Cardiac fibroblast (primary cell): ENCODE data around the gene KRTAP1-4.
"Not testable (repeated sequence)": the region's sequence is repeated elsewhere in the genome, so short reads cannot be mapped to it uniquely, and the experiment has no call there.

Source experiments
- DNase-seq, 2 donors: peaks; one replicate each; pipeline versions ENCODE4 v3.0.0 to v3.0.0-alpha.2; 2010; ENCODE audit warnings: low read depth in 2 of 2
- H3K4me3 ChIP-seq, 2 donors: replicated peaks in 1 of 2; 1 replicate in 1 of 2; 2 replicates in 1 of 2; pipeline ENCODE4 v1.5.1; 2011; ENCODE audit warnings: low read depth in 2 of 2, low read length in 2 of 2, mild to moderate bottlenecking in 2 of 2, moderate library complexity in 1 of 2
- TF ChIP-seq, protein P1 (sequence below): IDR thresholded peaks from one replicate; pipeline ENCODE4 v1.5.1; 2011; ENCODE audit warnings: low read depth, mild to moderate bottlenecking, low read length, inconsistent platforms

KRTAP1-4 gene

DNA sequence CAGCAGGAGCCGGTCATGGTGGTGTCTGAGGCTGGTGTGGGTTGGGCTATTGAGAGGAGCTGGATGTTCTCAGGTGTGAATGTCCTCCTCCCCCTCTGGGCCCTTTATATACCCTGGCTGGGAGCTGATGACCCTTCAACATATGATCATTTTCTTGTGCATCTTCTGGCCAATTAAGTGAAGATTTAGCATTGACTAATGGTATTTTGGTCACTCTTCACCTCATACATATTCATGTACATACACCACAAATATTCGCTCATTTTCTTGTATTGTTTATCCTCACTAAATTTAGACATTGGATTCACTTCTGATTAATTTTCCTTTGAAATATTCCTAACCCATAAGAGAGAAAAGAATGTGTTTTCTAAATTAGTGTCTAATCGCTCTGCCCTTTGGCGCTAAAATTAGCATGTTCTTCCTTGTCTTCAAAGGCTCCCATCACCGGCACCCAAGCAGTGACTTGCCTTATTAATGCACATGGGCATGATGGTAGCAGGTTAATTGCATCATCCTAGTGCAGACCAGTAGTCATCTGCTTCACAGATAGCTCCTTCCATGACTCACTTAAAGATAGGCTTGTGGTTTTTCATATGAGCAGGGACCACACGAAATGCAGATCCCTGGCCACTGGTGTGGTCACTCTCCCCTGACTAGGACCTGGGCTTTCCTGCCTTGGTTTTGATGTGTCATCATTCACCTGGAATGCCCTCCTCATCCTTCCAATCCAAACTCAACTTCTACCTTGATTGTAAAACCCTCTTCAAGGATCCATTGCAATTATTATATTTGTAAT, 36.0 kb upstream of the KRTAP1-4 start, which contains the start of gene KRTAP2-4:
Gene KRTAP2-4, minus strand, starts transcription at position 51 of the 796 bp plus-strand sequence. Its CDS starts 34 bp downstream, at position 17.
- DNase-seq: peak; percentile 26 to 86
- TF ChIP-seq, protein P1, sequence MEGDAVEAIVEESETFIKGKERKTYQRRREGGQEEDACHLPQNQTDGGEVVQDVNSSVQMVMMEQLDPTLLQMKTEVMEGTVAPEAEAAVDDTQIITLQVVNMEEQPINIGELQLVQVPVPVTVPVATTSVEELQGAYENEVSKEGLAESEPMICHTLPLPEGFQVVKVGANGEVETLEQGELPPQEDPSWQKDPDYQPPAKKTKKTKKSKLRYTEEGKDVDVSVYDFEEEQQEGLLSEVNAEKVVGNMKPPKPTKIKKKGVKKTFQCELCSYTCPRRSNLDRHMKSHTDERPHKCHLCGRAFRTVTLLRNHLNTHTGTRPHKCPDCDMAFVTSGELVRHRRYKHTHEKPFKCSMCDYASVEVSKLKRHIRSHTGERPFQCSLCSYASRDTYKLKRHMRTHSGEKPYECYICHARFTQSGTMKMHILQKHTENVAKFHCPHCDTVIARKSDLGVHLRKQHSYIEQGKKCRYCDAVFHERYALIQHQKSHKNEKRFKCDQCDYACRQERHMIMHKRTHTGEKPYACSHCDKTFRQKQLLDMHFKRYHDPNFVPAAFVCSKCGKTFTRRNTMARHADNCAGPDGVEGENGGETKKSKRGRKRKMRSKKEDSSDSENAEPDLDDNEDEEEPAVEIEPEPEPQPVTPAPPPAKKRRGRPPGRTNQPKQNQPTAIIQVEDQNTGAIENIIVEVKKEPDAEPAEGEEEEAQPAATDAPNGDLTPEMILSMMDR: no peak
- H3K4me3 ChIP-seq: no peak within 1 kb of the TSS

DNA sequence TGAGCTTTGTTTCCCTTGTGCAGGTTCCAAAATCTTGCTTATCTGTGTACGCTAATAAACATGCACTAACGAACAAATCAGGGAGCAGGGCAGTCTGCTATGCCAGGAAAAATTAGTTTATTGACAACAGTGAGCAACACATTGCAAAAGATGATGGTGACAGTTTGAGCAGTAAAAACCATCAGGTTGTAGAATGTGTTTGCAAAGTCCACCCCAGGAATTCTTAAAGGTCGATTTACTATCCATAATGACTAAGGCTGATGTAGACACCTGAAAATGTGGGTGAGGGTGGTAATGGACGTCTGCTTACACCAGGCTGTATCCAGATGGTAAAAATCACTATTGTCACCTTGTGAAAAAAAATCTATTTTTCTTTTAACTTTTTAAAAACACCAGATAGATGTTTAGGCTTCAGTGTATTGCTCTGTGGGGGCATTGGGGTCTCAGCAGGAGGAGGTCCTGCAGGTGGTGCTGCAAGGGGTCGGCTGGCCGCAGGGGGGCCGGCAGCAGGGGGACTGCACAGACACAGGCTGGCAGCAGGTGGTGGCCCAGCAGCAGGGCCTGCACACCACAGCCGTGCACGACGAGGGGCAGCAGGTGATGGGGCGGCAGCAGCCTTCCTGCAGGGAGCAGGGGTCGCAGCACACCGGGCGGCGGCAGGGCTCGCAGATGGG, 35.2 kb upstream of the KRTAP1-4 start:
- not testable (repeated sequence) for H3K4me3 ChIP-seq

DNA sequence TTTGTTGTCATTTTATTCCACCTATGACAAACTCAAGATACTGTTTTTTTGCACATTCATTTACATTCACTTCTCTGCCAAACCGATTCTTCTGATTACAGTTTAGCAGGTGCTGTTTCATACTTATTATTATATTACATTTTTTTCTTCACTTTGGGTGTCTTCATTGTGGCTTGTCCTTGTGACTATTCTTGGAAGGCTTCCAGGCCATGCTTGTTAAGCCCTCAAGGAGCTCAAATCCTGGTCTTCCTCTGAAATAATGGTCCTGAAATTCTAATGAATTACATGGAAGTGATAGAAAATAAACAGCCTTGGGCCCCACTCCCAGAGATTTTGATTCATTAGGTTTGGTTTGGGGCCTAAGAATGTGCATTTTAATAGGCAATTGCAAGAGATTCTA, 34.3 kb upstream of the KRTAP1-4 start:
- H3K4me3 ChIP-seq: no peak overlapping the region
- TF ChIP-seq, protein P1: no peak
- no peak for DNase-seq

More for the DNA sequence above, 35.2 kb upstream of the KRTAP1-4 start:
- not testable (repeated sequence) for DNase-seq

DNA sequence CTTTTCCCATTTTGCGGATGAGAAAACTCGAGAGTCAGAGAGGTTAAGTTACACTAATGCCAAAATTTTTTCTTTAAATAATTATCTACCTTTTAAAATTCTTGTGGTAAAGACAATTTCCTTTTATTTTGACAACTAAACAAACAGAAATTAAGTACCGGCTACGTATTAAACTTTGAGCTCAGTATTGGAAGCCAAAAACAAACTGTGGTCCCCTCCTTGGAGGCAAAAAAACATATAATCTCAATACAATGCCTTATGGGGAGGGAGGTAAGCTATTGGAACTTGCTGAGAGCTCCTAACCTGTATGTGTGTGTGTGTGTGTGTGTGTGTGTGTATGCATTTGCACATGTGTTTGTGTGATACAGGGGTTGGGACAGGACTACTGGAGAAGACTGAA, 33.5 kb upstream of the KRTAP1-4 start:
- TF ChIP-seq, protein P1: no peak
- DNase-seq: no peak
- no peak overlapping the region for H3K4me3 ChIP-seq

DNA sequence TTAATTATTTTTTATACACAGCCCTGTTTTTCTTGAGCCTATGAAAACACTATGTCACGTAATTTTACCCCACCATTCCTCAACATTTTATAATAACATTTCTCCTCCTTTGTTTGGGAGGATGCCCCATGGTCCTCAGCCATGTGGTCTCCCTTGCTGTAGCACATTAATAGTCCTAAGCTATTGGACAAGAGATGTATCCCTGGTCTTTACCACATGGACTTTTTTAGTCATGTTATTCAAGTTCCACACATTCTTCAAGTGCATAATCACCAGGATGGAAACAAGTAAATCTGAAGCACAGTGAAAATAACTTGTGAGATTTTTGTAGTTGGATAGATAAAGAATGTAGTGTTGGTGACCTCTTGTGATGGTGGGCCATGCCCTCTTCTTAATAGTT, 32.0 kb upstream of the KRTAP1-4 start:
- DNase-seq: peak; percentile 46 to 88
- TF ChIP-seq, protein P1: no peak
- no peak overlapping the region for H3K4me3 ChIP-seq

DNA sequence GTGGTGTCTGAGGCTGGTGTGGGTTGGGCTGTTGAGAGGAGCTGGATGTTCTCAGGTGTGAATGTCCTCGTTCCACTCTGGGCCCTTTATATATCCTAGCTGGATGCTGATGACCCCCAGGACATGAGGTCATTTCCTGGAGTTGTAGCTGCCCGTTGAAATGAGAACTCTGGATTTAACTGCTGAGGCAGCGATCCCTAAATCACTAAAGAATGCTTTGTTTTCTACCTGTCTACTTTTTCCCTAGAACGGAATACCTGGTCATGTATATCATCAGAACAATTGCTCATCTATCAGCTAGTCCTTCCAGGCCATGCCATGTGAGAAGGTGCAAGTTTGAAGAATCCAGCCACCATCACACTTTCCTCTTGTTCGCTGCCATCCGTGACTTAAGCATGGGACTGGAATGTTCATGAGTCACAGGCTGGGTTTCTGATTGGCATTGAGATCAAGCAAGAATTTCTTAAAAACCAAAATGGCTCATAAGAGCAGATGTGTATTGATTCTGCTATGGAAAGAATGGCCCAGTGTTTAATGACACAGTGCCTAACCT, 30.1 kb upstream of the KRTAP1-4 start, which contains the start of gene KRTAP2-3:
Gene KRTAP2-3, minus strand, starts transcription at position 63 of the 553 bp plus-strand sequence. CDS start 64 bp downstream, outside the sequence.
- no peak within 1 kb of the TSS for H3K4me3 ChIP-seq
- TF ChIP-seq, protein P1: no peak
- peak; percentile 43 to 91 for DNase-seq

DNA sequence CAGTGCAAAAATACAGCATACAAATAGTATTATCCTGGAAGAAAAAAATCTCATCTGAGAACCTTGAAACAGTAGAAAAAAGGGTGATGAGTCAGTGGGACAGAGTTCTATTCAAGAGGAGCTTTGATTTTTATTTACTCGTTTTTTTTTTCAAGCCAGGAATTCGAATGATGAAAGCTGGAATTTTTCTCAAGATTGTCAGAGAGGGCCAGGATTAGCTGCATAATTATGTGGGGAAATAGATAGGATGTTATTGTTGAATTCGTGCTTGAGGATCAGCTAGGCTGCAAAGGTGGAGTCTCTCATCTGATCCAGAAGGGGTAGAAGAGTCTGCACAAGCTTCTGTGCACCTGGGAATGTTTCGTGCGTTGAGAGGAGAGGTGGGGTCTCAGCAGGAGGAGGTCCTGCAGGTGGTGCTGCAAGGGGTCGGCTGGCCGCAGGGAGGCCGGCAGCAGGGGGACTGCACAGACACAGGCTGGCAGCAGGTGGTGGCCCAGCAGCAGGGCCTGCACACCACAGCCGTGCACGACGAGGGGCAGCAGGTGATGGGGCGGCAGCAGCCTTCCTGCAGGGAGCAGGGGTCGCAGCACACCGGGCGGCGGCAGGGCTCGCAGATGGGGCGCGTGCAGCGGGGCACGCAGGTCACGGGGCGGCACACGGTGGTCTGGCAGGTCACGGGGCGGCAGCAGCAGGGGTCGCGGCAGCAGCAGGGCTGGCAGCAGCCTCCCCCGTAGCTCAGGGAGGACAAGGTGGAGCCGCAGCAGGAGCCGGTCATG, 29.5 kb upstream of the KRTAP1-4 start:
- DNase-seq: peak; percentile 29 to 87
- not testable (repeated sequence) for H3K4me3 ChIP-seq
